HG02852 (cell line): Measurements from ENCODE around the gene MRPS23.

Experiments used
- ATAC-seq: cut with Tn5 transposase; IDR thresholded peaks from one replicate; pipeline ENCODE4 v1.9.1; 2021; ENCODE audit warnings: mild to moderate bottlenecking, moderate library complexity; ENCODE audit not compliant: unreplicated experiment

The MRPS23 gene

GRCh38 chr17:57803021-57803420, 46.8 kb downstream of the MRPS23 start:
- ATAC-seq: no peak

- ATAC-seq: no peak
Observed at GRCh38 chr17:57801044-57801711, 48.7 kb downstream of the MRPS23 start.

DNA sequence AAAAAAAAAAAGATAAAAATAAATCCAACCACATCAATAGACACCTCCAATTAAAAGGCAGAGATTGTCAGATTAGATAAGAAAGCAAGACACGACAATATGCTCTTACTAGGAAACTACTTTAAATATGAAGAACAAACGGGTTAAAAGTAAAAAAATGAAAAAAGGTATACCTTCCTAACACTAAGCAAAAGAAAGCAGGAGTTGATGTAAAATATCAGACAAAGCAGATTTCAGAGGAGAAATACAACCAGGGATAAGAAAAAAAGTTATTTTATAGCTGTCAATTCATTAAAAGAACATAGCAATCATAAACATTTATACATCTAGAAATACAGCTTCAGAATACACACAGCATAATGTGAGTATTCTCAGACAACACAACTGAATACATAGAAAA, 55.0 kb downstream of the MRPS23 start:
- no peak for ATAC-seq

DNA sequence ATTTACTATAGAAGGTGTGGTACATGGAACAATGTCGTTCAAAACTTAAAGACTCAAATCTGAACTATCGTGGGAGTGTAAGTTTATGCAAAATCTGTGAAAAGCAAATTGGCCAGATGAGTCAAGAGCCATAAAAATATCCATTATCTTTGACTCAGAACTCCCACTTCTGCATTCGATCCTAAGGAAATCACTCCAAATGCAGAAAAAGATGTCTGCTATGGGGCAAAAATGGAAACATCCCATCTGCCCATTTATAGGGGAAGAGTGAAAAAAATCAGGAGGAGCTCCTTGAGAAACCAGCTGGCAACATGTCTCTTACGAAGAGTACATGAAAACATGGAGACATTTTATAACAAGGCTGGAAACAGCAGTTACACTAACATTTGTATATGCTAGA, 61.1 kb downstream of the MRPS23 start:
- ATAC-seq: no peak

DNA sequence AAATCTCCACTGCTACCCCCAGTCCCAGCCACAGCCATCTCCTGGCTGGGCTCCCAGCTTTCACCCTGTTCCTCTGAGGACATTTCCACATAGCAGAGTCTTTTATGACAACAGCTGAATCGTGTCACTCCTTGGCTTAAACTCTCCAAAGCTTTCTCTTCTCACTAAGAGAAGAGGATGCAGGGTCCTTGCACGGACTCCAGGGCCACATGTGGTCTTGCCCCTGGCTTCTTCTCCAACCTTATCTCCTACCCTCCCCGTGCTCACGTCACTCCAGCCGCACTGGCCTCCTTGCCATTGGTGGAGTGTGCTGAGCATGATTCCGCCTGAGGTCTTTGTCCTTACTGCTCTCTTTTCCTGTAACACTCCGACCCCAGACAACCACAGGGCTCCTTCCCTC, 64.8 kb downstream of the MRPS23 start:
- no peak for ATAC-seq
